ENCODE data around the gene LRBA.
A peak's percentile ranks its signal among the peaks of the same experiment; 100 is the strongest.

LRBA gene

DNA sequence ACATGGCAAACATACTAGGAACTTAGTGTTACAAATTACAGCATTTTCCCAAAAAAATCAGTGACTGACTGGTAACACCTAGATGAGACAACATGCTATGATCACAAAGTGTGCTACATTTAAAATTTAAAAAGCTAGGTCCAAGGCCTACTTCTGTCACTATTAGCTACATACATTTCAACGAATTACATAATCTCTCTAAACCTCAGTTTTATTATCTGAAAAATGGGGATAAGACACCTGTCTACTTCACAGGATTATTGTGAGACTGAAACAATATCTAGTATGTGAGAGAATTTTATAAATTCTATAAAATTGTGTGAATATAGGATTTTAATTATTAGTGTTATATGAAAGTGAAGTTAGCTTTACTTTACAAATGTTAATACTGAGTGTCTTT is 708.4 kb downstream of the LRBA start:
- TF ChIP-seq, protein P1, sequence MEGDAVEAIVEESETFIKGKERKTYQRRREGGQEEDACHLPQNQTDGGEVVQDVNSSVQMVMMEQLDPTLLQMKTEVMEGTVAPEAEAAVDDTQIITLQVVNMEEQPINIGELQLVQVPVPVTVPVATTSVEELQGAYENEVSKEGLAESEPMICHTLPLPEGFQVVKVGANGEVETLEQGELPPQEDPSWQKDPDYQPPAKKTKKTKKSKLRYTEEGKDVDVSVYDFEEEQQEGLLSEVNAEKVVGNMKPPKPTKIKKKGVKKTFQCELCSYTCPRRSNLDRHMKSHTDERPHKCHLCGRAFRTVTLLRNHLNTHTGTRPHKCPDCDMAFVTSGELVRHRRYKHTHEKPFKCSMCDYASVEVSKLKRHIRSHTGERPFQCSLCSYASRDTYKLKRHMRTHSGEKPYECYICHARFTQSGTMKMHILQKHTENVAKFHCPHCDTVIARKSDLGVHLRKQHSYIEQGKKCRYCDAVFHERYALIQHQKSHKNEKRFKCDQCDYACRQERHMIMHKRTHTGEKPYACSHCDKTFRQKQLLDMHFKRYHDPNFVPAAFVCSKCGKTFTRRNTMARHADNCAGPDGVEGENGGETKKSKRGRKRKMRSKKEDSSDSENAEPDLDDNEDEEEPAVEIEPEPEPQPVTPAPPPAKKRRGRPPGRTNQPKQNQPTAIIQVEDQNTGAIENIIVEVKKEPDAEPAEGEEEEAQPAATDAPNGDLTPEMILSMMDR (IDR thresholded peaks at IDR 0.05; ENCODE audit: low read depth, low read length, missing control alignments): no peak
- no peak for DNase-seq (ENCODE audit: low read depth)
- in situ Hi-C loops (cut with HindIII; ENCODE audit: low sequenced_read_pairs): no loop called here
- no peak overlapping the region for H3K4me3 ChIP-seq (ENCODE audit: low read depth, low read length)

DNA sequence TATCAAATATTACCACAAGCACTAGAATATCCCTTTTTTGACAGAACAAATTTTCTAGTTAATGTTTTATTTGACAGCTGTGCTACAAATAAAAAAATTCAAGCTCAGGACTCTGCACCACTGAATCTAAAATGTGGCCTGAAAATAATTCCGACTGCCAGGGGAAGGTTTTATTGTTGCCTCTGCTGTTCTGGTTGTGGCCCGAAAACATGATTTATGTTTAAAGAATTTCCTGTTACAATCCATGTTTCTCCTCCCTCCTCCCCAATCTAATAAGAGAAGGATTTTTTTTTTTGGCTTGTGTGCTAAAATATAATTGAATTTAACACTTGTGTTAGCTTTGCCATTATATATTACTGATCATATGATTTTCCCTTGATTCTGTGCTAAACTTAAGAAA is 709.1 kb downstream of the LRBA start:
- in situ Hi-C loops (cut with HindIII; ENCODE audit: low sequenced_read_pairs): no loop called here
- peak; percentile 65 for DNase-seq (ENCODE audit: low read depth)
- TF ChIP-seq, protein P1 (IDR thresholded peaks at IDR 0.05; ENCODE audit: low read depth, low read length, missing control alignments): no peak
- no peak overlapping the region for H3K4me3 ChIP-seq (ENCODE audit: low read depth, low read length)

DNA sequence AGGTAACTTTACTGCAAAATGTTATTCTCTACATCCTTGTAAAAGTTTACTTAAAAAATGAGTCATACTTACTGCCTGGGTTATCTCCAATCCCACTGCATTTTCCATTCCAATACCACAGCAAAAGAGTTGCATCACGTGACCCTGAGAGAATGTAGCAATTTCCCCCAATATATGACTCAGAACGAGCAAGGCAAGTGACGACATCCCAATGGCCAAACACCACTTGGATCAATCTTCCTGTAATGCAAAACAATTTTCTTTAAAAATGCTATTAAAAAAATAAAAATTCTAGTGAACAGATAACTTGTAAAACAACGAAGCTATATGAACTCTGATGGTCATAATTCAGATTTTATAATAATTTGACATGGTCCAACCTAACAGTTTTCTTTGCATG is 712.5 kb downstream of the LRBA start:
- TF ChIP-seq, protein P1 (IDR thresholded peaks at IDR 0.05; ENCODE audit: low read depth, low read length, missing control alignments): no peak
- DNase-seq (ENCODE audit: low read depth): peak; percentile 96
- no peak overlapping the region for H3K4me3 ChIP-seq (ENCODE audit: low read depth, low read length)
- in situ Hi-C loops (cut with HindIII; ENCODE audit: low sequenced_read_pairs): no loop called here

DNA sequence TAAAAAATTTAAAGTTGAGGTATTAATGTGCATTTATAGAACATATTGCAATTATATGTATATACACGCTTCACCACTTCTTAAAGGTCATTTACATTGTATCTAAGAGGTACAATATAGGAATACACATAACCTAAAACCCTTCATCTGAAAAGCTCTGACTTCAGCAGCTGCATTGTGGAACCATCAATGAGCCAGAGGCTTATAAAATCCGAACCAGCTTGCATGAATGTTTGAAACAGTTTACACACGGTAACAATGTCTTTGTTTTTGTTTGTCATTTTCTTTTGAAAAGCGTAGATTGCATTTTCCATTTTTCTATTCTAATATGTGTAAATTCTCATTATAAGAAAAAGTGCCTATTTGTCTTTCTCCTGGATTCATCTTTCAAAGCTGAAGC is 715.3 kb downstream of the LRBA start:
- no peak overlapping the region for H3K4me3 ChIP-seq (ENCODE audit: low read depth, low read length)
- TF ChIP-seq, protein P1 (IDR thresholded peaks at IDR 0.05; ENCODE audit: low read depth, low read length, missing control alignments): no peak
- in situ Hi-C loops (cut with HindIII; ENCODE audit: low sequenced_read_pairs): loop anchor here (25.0 kb wide), 2 partner anchors 287 to 562 kb away; partner anchors contain the start of gene MAB21L2
- no peak for DNase-seq (ENCODE audit: low read depth)

DNA sequence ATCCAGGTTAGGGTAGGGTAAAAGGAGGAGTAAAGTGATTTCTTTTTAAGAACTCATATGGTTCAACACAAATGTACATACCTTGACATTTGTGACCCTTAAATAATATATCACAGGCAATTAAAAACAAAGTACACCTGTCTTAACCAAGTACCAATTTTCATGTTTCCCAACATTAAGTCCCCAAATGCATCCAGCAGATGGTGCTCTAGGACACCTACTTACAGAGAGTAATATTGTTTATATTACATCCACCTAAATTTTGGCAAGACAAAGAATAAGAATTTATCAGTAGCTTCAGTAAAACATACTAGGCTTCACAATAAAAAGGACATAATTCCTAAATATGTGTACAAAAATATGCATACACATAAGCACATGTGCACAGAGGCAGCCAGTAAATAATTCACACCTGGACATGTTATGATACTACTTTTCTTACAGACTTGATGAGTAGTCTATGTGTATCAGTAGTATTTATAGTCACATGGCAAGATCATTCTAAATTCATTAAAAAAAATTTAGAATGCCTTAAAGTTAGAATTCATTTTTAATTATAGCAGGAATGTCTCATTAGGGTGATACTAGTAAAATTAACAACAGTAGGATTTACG is 717.1 kb downstream of the LRBA start:
- TF ChIP-seq, protein P1 (IDR thresholded peaks at IDR 0.05; ENCODE audit: low read depth, low read length, missing control alignments): peak; percentile 62
- peak; percentile 70 for DNase-seq (ENCODE audit: low read depth)
- in situ Hi-C loops (cut with HindIII; ENCODE audit: low sequenced_read_pairs): loop anchor here (25.0 kb wide), 2 partner anchors 289 to 564 kb away; partner anchors contain the start of gene MAB21L2

DNA sequence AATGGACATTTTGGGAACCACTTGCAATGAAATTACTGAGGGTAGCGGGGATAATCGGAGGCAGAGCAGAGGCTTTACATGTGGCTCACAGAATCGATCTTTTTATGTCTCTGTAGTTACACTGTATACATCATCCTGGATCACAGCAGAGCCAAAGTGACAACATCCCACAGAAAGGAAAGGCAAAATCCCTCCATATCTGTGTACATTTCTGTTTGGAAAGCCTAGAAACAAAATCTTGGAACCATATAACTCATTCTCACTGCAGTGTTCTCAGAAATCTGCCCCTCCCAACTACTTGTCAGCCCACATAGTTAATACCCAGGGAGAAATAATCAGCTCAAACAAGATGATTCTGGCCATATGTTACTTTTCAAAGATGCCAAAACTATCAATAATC is 725.2 kb downstream of the LRBA start:
- H3K4me3 ChIP-seq (ENCODE audit: low read depth, low read length): no peak overlapping the region
- TF ChIP-seq, protein P1 (IDR thresholded peaks at IDR 0.05; ENCODE audit: low read depth, low read length, missing control alignments): no peak
- in situ Hi-C loops (cut with HindIII; ENCODE audit: low sequenced_read_pairs): loop anchor here (25.0 kb wide), 2 partner anchors 297 to 572 kb away; partner anchors contain the start of gene MAB21L2
- no peak for DNase-seq (ENCODE audit: low read depth)

More for the DNA sequence above, 717.1 kb downstream of the LRBA start:
- H3K4me3 ChIP-seq (ENCODE audit: low read depth, low read length): no peak overlapping the region

Data from astrocyte of the cerebellum (primary cell).